CD14-positive monocyte (primary cell): Measurements from ENCODE around the gene PKD1. TPM values are rescaled to one million over a fixed set of nuclear protein-coding genes. Genes with fewer than 3 reads are reported as not detected.

Experiments used
- DNase-seq, 3 donors: peaks; one replicate each; pipeline ENCODE4 v3.0.0-alpha.2; 2011 to 2022
- H2AFZ ChIP-seq: 2 replicates; pipeline ENCODE4 v1.6.0; 2012; ENCODE audit warnings: mild to moderate bottlenecking, low read depth, low read length, inconsistent platforms; ENCODE audit not compliant: insufficient read depth, poor library complexity, severe bottlenecking
- H3K27ac ChIP-seq, 2 donors: 1 replicate in 1 of 2; 2 replicates in 1 of 2; pipeline ENCODE4 v1.5.1; 2012 to 2013; ENCODE audit warnings: low read length in 2 of 2, control low read depth in 1 of 2, inconsistent platforms in 1 of 2, low read depth in 1 of 2, mild to moderate bottlenecking in 1 of 2
- H3K27me3 ChIP-seq, 2 donors: one replicate each; pipeline versions ENCODE4 v1.6.0 to v1.6.1; 2011 to 2013; ENCODE audit warnings: low read length in 2 of 2; ENCODE audit not compliant: control insufficient read depth in 2 of 2, insufficient read depth in 2 of 2
- H3K36me3 ChIP-seq, 2 donors: replicated peaks in 1 of 2; 1 replicate in 1 of 2; 2 replicates in 1 of 2; pipeline versions ENCODE4 v1.5.1 to v1.6.1; 2012 to 2013; ENCODE audit warnings: low read length in 2 of 2, control low read depth in 1 of 2, inconsistent platforms in 1 of 2, mild to moderate bottlenecking in 1 of 2; ENCODE audit not compliant: insufficient read depth in 2 of 2, control insufficient read depth in 1 of 2
- H3K4me1 ChIP-seq, 2 donors: 1 replicate in 1 of 2; 2 replicates in 1 of 2; pipeline versions ENCODE4 v1.5.1 to v1.6.1; 2012 to 2013; ENCODE audit warnings: low read length in 2 of 2, control low read depth in 1 of 2, inconsistent platforms in 1 of 2, mild to moderate bottlenecking in 1 of 2, moderate library complexity in 1 of 2; ENCODE audit not compliant: insufficient read depth in 2 of 2, control insufficient read depth in 1 of 2
- H3K4me2 ChIP-seq: replicated peaks from 2 replicates; pipeline ENCODE3; 2012; ENCODE audit warnings: low read length, moderate library complexity, mild to moderate bottlenecking; ENCODE audit not compliant: poor library complexity, severe bottlenecking; ENCODE audit errors: extremely low read depth
- H3K4me3 ChIP-seq, 3 experiments: fragments of 200-600 bp in 1 of 3; sonication (generic) in 1 of 3; replicated peaks in 1 of 3; 1 replicate in 2 of 3; 2 replicates in 1 of 3; pipeline ENCODE4 v1.5.1; 2011 to 2013; ENCODE audit warnings: low read length in 3 of 3, mild to moderate bottlenecking in 3 of 3, control low read depth in 2 of 3, low read depth in 2 of 3, inconsistent platforms in 1 of 3, moderate library complexity in 1 of 3
- H3K79me2 ChIP-seq: 2 replicates; pipeline ENCODE4 v1.6.0; 2012; ENCODE audit warnings: mild to moderate bottlenecking, control low read depth, inconsistent platforms, low read length, moderate library complexity; ENCODE audit not compliant: insufficient read depth
- H3K9ac ChIP-seq: 2 replicates; pipeline ENCODE4 v1.6.0; 2017; ENCODE audit warnings: low read length, mild to moderate bottlenecking; ENCODE audit not compliant: insufficient read depth, poor library complexity, severe bottlenecking
- H3K9me3 ChIP-seq, 2 donors: replicated peaks in 1 of 2; 1 replicate in 1 of 2; 2 replicates in 1 of 2; pipeline versions ENCODE4 v1.5.1 to v1.6.1; 2012 to 2013; ENCODE audit warnings: low read length in 2 of 2, control low read depth in 1 of 2; ENCODE audit not compliant: control insufficient read depth in 1 of 2, insufficient read depth in 1 of 2
- H4K20me1 ChIP-seq: 2 replicates; pipeline ENCODE4 v1.6.0; 2012; ENCODE audit warnings: mild to moderate bottlenecking, low read length, control low read depth, moderate library complexity; ENCODE audit not compliant: insufficient read depth
- H3K27ac Mint-ChIP-seq, 7 donors: one replicate each; pipeline ENCODE4 v1.8.0; 2020; ENCODE audit warnings: mild to moderate bottlenecking in 7 of 7, mixed read lengths in 7 of 7, moderate library complexity in 6 of 7, inconsistent platforms in 2 of 7
- H3K27me3 Mint-ChIP-seq, 3 donors: one replicate each; pipeline ENCODE4 v1.8.0; 2021 to 2022; ENCODE audit warnings: low read depth in 3 of 3, mild to moderate bottlenecking in 3 of 3, mixed read lengths in 3 of 3, moderate library complexity in 3 of 3, inconsistent platforms in 1 of 3
- H3K36me3 Mint-ChIP-seq, 2 donors: one replicate each; pipeline ENCODE4 v1.8.0; 2020; ENCODE audit warnings: mixed read lengths in 2 of 2, inconsistent platforms in 1 of 2, mild to moderate bottlenecking in 1 of 2
- H3K4me1 Mint-ChIP-seq: one replicate; pipeline ENCODE4 v1.8.0; 2020; ENCODE audit warnings: mild to moderate bottlenecking, mixed read lengths
- H3K4me3 Mint-ChIP-seq, 2 donors: one replicate each; pipeline ENCODE4 v1.8.0; 2020; ENCODE audit warnings: mild to moderate bottlenecking in 2 of 2, mixed read lengths in 2 of 2, moderate library complexity in 1 of 2
- H3K9me3 Mint-ChIP-seq, 7 donors: one replicate each; pipeline ENCODE4 v1.8.0; 2020 to 2022; ENCODE audit warnings: mixed read lengths in 7 of 7, mild to moderate bottlenecking in 6 of 7, moderate library complexity in 6 of 7, inconsistent platforms in 2 of 7
- CTCF ChIP-seq: fragments of 200-600 bp; IDR thresholded peaks from one replicate; pipeline ENCODE4 v1.8.0; 2022; ENCODE audit warnings: antibody characterized with exemption, mild to moderate bottlenecking
- WGBS: methylation state at CpG from one replicate; pipeline ENCODE4 v1.1.5; 2013; ENCODE audit warnings: missing lambda C conversion rate; ENCODE audit not compliant: insufficient coverage; 5-methylcytosine and 5-hydroxymethylcytosine counted together
- intact Hi-C, 2 donors: fragments of 100-400 bp; cut with micrococcal nuclease; formaldehyde crosslinking; loops; one replicate each; pipeline versions ENCODE4 v1.15.0 to v1.15.1; 2023
- polyA plus RNA-seq, 3 donors: library from polyadenylated mRNA; depleted of rRNA in 1 of 3; unstranded in 2 of 3; stranded (reverse) in 1 of 3; fragments of 300-500 nt in 2 of 3; fragments of >200 nt in 1 of 3; fragmentation: Illumina TruSeq in 2 of 3; gene quantifications; 1 replicate in 2 of 3; 2 replicates in 1 of 3; pipeline ENCODE4 v1.2.3, GENCODE V29; 2012 to 2021

The PKD1 gene
- polyA plus RNA-seq, 3 donors = 0.22 to 53.8 (median 1.6) TPM

- Histone ChIP-seq H3K36me3 (peaks cover 30 to 38% of the 10 kb centered on the region in 2 donors), H3K4me3 (no peak overlapping the region), H3K9ac (no peak overlapping the region), H2AFZ (no peak overlapping the region), H3K27me3 (peaks cover 0 to 3% of the 10 kb centered on the region in 2 donors), H3K4me1 (no peaks in the 10 kb centered on the region), H3K27ac (no peak overlapping the region), H3K9me3 (no peaks in the 10 kb centered on the region), H4K20me1 (no peaks in the 10 kb centered on the region), H3K79me2 (no peaks in the 10 kb centered on the region), H3K4me2 (no peak overlapping the region)
- DNase-seq = no peak
- intact Hi-C loops = no loop called here
- 46% methylated on average over 38 of the region's 50 CpGs for WGBS
- no peak overlapping the region for H3K27ac Mint-ChIP-seq
- peaks cover 0 to 2% (median 0%) of the 10 kb centered on the region in 7 donors for H3K9me3 Mint-ChIP-seq
- H3K27me3 Mint-ChIP-seq = peaks cover 0 to 3% (median 2%) of the 10 kb centered on the region in 3 donors
- peaks cover 24 to 34% of the 10 kb centered on the region in 2 donors for H3K36me3 Mint-ChIP-seq
- H3K4me3 Mint-ChIP-seq = no peak overlapping the region
- no peak for TF ChIP-seq CTCF
- no peaks in the 10 kb centered on the region for H3K4me1 Mint-ChIP-seq
These were observed 43.4 kb upstream of the PKD1 start for GRCh38 chr16:2179107-2179501.

- Histone ChIP-seq H2AFZ (no peak overlapping the region), H3K79me2 (no peaks in the 10 kb centered on the region), H3K27me3 (peaks cover 0 to 3% of the 10 kb centered on the region in 2 donors), H3K27ac (no peak overlapping the region), H4K20me1 (no peaks in the 10 kb centered on the region), H3K4me1 (no peaks in the 10 kb centered on the region), H3K36me3 (peaks cover 34 to 43% of the 10 kb centered on the region in 2 donors), H3K9me3 (no peaks in the 10 kb centered on the region), H3K9ac (no peak overlapping the region), H3K4me2 (no peak overlapping the region), H3K4me3 (no peak overlapping the region)
- DNase-seq = peak in 1 of 3 donors; percentile 43
- 43% methylated on average over 91 of the region's 106 CpGs for WGBS
- Mint-ChIP-seq H3K36me3 (peaks cover 28 to 38% of the 10 kb centered on the region in 2 donors), H3K27ac (no peak overlapping the region), H3K27me3 (peaks cover 0 to 3% (median 2%) of the 10 kb centered on the region in 3 donors), H3K9me3 (peaks cover 0 to 2% (median 0%) of the 10 kb centered on the region in 7 donors), H3K4me3 (no peak overlapping the region), H3K4me1 (no peaks in the 10 kb centered on the region)
- intact Hi-C loops = no loop called here
- no peak for TF ChIP-seq CTCF
These were observed 42.8 kb upstream of the PKD1 start for GRCh38 chr16:2178321-2179106.
